Spleen (tissue), 11 donors: ENCODE results near the gene OR2T2. TPM values are rescaled to one million over a fixed set of nuclear protein-coding genes. Genes with fewer than 3 reads are reported as not detected.
"Not testable (repeated sequence)": the region's sequence is repeated elsewhere in the genome, so short reads cannot be mapped to it uniquely, and the experiment has no call there.

Experiments used
- DNase-seq: peaks from one replicate; pipeline ENCODE4 v3.0.0-alpha.2; 2020
- H3K27ac ChIP-seq, 8 donors: fragments of 200-600 bp; sonication (generic) in 7 of 8; 1 replicate in 4 of 8; 2 replicates in 4 of 8; pipeline versions ENCODE4 v1.5.0 to v1.8.0; 2016 to 2021; ENCODE audit warnings: inconsistent platforms in 4 of 8, mild to moderate bottlenecking in 4 of 8, moderate library complexity in 1 of 8
- H3K27me3 ChIP-seq, 7 donors: fragments of 200-600 bp; sonication (generic) in 6 of 7; replicated peaks in 1 of 7; 1 replicate in 4 of 7; 2 replicates in 3 of 7; pipeline versions ENCODE4 v1.5.0 to v1.8.0; 2016 to 2021; ENCODE audit warnings: inconsistent platforms in 3 of 7, mild to moderate bottlenecking in 1 of 7
- H3K36me3 ChIP-seq, 6 donors: fragments of 200-600 bp; sonication (generic) in 5 of 6; 1 replicate in 4 of 6; 2 replicates in 2 of 6; pipeline versions ENCODE4 v1.5.0 to v1.8.0; 2016 to 2021; ENCODE audit warnings: inconsistent platforms in 2 of 6
- H3K4me1 ChIP-seq, 6 donors: fragments of 200-600 bp; sonication (generic) in 5 of 6; 1 replicate in 3 of 6; 2 replicates in 3 of 6; pipeline versions ENCODE4 v1.5.0 to v1.8.0; 2016 to 2021; ENCODE audit warnings: inconsistent platforms in 3 of 6
- H3K4me3 ChIP-seq, 8 donors: fragments of 200-600 bp; sonication (generic) in 7 of 8; 1 replicate in 4 of 8; 2 replicates in 4 of 8; pipeline versions ENCODE4 v1.5.0 to v1.8.0; 2016 to 2021; ENCODE audit warnings: inconsistent platforms in 4 of 8, mild to moderate bottlenecking in 4 of 8, moderate library complexity in 2 of 8
- H3K9me3 ChIP-seq, 8 donors: fragments of 200-600 bp; sonication (generic) in 7 of 8; 1 replicate in 4 of 8; 2 replicates in 4 of 8; pipeline versions ENCODE4 v1.5.0 to v1.8.0; 2016 to 2021; ENCODE audit warnings: inconsistent platforms in 4 of 8
- POLR2A ChIP-seq, 3 donors: fragments of 450-650 bp; IDR thresholded peaks; one replicate each; pipeline ENCODE4 v1.5.1; 2017; ENCODE audit warnings: antibody characterized with exemption in 3 of 3, mild to moderate bottlenecking in 1 of 3
- POLR2AphosphoS5 ChIP-seq, 3 donors: sonication (generic); formaldehyde crosslinking; IDR thresholded peaks; one replicate each; pipeline ENCODE4 v1.5.1; 2017; ENCODE audit warnings: antibody characterized with exemption in 3 of 3
- WGBS, 5 donors: extraction: QIAGEN DNeasy Blood & Tissue Kit in 3 of 5; methylation state at CpG; one replicate each; pipeline versions ENCODE4 v1.1.5 to v1.1.7; 2013 to 2018; 5-methylcytosine and 5-hydroxymethylcytosine counted together
- intact Hi-C: fragments of 100-400 bp; cut with DNase I; formaldehyde crosslinking; loops from one replicate; pipeline ENCODE4 v1.15.0; 2023; ENCODE audit warnings: low total_unique reads
- polyA plus RNA-seq, 3 donors: library from polyadenylated mRNA; stranded (reverse); fragments of 200-250 nt; gene quantifications; one replicate each; pipeline ENCODE4 v1.2.1, GENCODE V29; 2013
- total RNA-seq, 7 donors: library from RNA; depleted of rRNA in 3 of 7; stranded (reverse); fragments of >200 nt in 3 of 7; fragmentation: NEBNext Ultra II Directional in 4 of 7; extraction: Animal tissue kit (Norgen Biotek cat#: 25700) in 4 of 7; gene quantifications; one replicate each; pipeline versions ENCODE4 v1.1.0 to v1.2.1, GENCODE V29; 2016 to 2021
- TF ChIP-seq, protein P1 (sequence below), 11 experiments: fragments of 200-600 bp in 7 of 11; fragments of 450-650 bp in 4 of 11; sonication (generic) in 4 of 11; IDR thresholded peaks in 8 of 11; conservative IDR thresholded peaks in 3 of 11; 1 replicate in 7 of 11; 2 replicates in 4 of 11; pipeline versions ENCODE4 v1.4.0 to v1.8.0; 2016 to 2021; ENCODE audit warnings: antibody characterized with exemption in 11 of 11, inconsistent platforms in 4 of 11, mild to moderate bottlenecking in 1 of 11
- donor health status: healthy with polysubstance abuse.
- donor health status: DM: no; HTN: no; CAD: no; lungs with moderate emphysema.
- donor health status: DM: no; HTN: no; CAD: no.
- donor health status: Bipolar disorder and iron deficiency.
- donor health status: healthy.
- donor health status: DM: no; HTN: no; CAD: no.
- donor health status: DM: yes; HTN: yes; CAD: no.

OR2T2 gene
- total and polyA plus RNA-seq, 10 donors = 0.26 to 1.0 (median 0.51) TPM; not detected in 3

DNA sequence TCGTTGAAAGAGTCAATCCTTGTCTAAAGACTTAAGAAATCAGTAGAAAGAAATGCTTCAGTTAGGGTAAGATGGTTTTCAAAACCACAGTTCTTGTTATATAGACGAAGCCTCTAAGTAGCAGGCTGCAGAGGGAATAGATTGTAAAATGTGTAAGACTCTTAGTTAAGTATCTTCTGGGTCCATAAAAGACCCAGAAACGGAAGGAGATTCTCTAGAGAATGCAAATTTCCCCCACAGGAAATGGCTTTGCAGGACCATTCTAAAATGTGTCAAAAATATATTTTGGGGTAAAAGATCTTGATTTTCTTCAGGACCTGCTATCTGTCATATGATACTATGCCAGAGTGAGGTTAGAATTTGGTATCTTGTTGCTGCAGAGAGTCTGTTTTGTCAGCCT is 29.2 kb upstream of the OR2T2 start:
- no peak overlapping the region for H3K27ac ChIP-seq
- WGBS, 5 donors = 52 to 66% (median 53%) methylated on average over 3 of the region's 3 CpGs
- peaks cover 0 to 36% (median 21%) of the 10 kb centered on the region in 8 donors for H3K9me3 ChIP-seq
- intact Hi-C loops = no loop called here
- no peak overlapping the region for H3K4me3 ChIP-seq
- no peaks in the 10 kb centered on the region for H3K36me3 ChIP-seq
- H3K27me3 ChIP-seq = no peaks in the 10 kb centered on the region
- TF ChIP-seq POLR2AphosphoS5 (IDR thresholded peaks at IDR 0.05) (no peak), POLR2A (IDR thresholded peaks at IDR 0.05) (no peak)
- TF ChIP-seq, protein P1, sequence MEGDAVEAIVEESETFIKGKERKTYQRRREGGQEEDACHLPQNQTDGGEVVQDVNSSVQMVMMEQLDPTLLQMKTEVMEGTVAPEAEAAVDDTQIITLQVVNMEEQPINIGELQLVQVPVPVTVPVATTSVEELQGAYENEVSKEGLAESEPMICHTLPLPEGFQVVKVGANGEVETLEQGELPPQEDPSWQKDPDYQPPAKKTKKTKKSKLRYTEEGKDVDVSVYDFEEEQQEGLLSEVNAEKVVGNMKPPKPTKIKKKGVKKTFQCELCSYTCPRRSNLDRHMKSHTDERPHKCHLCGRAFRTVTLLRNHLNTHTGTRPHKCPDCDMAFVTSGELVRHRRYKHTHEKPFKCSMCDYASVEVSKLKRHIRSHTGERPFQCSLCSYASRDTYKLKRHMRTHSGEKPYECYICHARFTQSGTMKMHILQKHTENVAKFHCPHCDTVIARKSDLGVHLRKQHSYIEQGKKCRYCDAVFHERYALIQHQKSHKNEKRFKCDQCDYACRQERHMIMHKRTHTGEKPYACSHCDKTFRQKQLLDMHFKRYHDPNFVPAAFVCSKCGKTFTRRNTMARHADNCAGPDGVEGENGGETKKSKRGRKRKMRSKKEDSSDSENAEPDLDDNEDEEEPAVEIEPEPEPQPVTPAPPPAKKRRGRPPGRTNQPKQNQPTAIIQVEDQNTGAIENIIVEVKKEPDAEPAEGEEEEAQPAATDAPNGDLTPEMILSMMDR (IDR thresholded peaks at IDR 0.05 in 8 of 11, conservative IDR thresholded peaks at IDR 0.05 in 3 of 11) = no peak
- H3K4me1 ChIP-seq = peaks cover 0 to 2% (median 0%) of the 10 kb centered on the region in 6 donors
- no peak for DNase-seq

DNA sequence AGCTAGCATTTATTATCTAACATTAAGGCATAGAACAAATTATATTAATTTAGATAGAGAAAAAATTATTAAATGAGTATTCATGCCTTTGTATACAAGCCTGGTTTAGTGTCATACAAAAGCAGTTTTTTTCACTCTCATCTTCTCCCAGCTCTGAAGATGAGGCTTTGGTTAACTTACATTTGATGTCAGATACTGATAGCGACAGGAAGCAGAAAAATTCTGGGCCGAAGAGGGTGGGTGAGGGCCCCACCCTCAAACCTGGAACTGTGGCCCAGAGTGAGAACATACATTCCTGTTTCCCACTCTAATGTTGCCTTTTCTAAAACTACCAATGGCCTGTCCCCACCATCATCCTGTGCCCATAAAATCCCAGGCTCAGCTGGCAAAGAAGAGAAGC is 27.6 kb upstream of the OR2T2 start:
- Histone ChIP-seq H3K9me3 (peaks cover 0 to 43% (median 26%) of the 10 kb centered on the region in 8 donors), H3K27me3 (no peaks in the 10 kb centered on the region), H3K4me3 (no peak overlapping the region), H3K36me3 (no peaks in the 10 kb centered on the region), H3K4me1 (peaks cover 0 to 2% (median 0%) of the 10 kb centered on the region in 6 donors), H3K27ac (no peak overlapping the region)
- no peak for DNase-seq
- intact Hi-C loops = no loop called here
- no peak for TF ChIP-seq POLR2A (IDR thresholded peaks at IDR 0.05)
- TF ChIP-seq, protein P1 (IDR thresholded peaks at IDR 0.05 in 8 of 11, conservative IDR thresholded peaks at IDR 0.05 in 3 of 11) = no peak
- TF ChIP-seq POLR2AphosphoS5 (IDR thresholded peaks at IDR 0.05) = no peak
- WGBS, 5 donors = 73 to 83% (median 76%) methylated on average over 2 of the region's 2 CpGs

DNA sequence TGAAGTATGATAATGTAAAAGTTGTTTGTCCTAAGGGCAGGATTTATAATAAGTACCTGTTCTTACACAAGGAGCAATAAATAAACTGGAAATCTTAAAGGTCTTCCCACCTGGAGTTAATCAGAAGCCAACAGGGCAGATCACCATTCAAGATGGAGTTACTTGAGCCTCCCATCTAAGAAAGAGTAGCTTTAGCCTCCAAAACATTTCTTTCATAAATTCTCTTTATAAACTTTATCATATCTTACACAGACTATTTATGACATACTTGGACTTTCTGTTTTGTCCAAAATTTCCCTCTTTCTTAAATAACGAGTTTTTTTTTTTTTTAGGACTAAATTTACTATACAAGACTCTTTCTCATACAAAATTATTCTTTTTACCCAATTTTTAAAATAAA is 24.1 kb upstream of the OR2T2 start:
- H3K9me3 ChIP-seq = peaks cover 0 to 51% (median 38%) of the 10 kb centered on the region in 8 donors
- no peaks in the 10 kb centered on the region for H3K27me3 ChIP-seq
- intact Hi-C loops = no loop called here
- H3K4me3 ChIP-seq = no peak overlapping the region
- H3K27ac ChIP-seq = no peak overlapping the region
- no peaks in the 10 kb centered on the region for H3K4me1 ChIP-seq
- WGBS, 5 donors = 16 to 35% (median 27%) methylated on average over 1 of the region's 1 CpG
- no peak for DNase-seq
- H3K36me3 ChIP-seq = no peaks in the 10 kb centered on the region
- TF ChIP-seq POLR2AphosphoS5 (IDR thresholded peaks at IDR 0.05) (no peak), POLR2A (IDR thresholded peaks at IDR 0.05) (no peak)
- TF ChIP-seq, protein P1 (IDR thresholded peaks at IDR 0.05 in 8 of 11, conservative IDR thresholded peaks at IDR 0.05 in 3 of 11) = no peak

DNA sequence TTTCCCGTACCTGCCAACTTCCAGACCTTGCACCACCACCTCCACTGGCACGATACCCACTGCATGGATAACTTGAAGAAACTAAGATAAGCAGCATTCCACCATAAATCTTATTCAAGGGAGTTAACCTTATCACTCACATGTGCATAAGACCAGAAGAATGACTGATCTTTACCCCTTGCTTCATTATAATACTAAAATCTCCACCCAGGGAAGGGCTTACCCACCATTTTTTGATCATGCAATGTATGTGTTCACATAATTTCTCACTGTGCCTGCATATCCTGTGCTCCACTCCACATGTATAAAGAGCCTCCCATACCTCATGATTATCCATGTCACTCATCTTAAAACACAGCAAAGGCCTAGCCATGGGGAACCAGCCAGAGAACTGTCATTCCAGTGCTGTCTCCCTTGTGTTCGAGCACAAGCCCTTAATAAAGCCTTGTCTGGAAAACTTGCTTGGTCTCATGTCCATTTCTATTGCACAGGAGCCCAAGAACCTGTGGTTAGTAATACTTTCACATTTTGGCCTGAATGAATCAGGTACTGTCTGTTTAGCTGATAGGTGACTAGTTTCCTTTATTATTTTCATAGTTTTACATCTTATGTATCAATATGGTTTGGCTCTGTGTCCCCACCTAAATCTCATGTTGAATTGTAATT is 17.8 kb upstream of the OR2T2 start:
- H3K27me3 ChIP-seq, H3K4me1 ChIP-seq, H3K36me3 ChIP-seq, H3K4me3 ChIP-seq, intact Hi-C loops, DNase-seq: not testable (repeated sequence)
- WGBS, 5 donors = 65 to 82% (median 75%) methylated on average over 3 of the region's 3 CpGs
- peak overlapping the region in 4 of 8 donors; percentile 25 to 61 (median 46) for H3K27ac ChIP-seq
- peaks cover 0 to 17% (median 10%) of the 10 kb centered on the region in 8 donors for H3K9me3 ChIP-seq

DNA sequence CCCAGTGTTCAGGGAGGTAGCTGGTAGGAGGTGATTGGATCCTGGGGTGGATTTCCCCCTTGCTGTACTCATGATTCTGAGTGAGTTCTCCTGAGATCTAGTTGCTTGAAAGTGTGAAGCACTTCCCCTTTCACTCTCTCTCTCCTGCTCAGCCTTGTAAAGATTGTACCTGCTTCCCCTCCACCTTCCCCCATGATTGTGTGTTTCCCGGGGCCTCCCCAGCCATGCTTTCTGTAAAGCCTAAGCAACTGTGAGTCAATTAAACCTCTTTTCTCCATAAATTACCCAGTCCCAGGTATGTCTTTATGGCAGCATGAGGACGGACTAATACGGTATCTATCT is 17.3 kb upstream of the OR2T2 start:
- 63 to 84% (median 74%) methylated on average over 3 of the region's 3 CpGs for WGBS, 5 donors

DNA sequence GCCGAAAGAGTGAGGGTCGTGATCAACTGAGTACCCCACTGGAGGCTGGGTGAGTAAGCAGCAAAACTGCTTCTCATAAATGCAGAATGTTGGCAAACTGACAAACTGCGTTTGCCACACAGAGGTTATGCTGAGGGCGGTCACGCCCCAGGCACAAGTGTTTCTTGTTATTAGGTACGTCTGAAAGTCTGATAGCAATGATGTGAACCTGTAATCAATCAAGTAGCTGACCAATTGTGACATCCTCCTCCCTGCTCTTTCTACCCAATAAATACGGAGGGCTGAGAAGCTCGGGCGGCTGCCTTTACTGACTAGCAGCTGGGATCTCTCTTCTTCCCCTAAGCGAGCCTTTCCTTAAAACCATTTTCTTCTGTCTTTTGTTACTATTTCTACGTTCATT is 13.8 kb upstream of the OR2T2 start:
- DNase-seq, H3K4me1 ChIP-seq, H3K27me3 ChIP-seq, H3K9me3 ChIP-seq, H3K4me3 ChIP-seq, intact Hi-C loops, H3K36me3 ChIP-seq: not testable (repeated sequence)
- peak overlapping the region in 1 of 8 donors; percentile 41 for H3K27ac ChIP-seq
- 71 to 82% (median 81%) methylated on average over 11 of the region's 11 CpGs for WGBS, 5 donors

More for the DNA sequence above, 17.3 kb upstream of the OR2T2 start:
- H3K36me3 ChIP-seq, DNase-seq, H3K27me3 ChIP-seq, intact Hi-C loops, H3K4me1 ChIP-seq, H3K4me3 ChIP-seq: not testable (repeated sequence)
- peak overlapping the region in 3 of 8 donors; percentile 33 to 61 (median 59) for H3K27ac ChIP-seq
- peaks cover 0 to 12% (median 5%) of the 10 kb centered on the region in 8 donors for H3K9me3 ChIP-seq

DNA sequence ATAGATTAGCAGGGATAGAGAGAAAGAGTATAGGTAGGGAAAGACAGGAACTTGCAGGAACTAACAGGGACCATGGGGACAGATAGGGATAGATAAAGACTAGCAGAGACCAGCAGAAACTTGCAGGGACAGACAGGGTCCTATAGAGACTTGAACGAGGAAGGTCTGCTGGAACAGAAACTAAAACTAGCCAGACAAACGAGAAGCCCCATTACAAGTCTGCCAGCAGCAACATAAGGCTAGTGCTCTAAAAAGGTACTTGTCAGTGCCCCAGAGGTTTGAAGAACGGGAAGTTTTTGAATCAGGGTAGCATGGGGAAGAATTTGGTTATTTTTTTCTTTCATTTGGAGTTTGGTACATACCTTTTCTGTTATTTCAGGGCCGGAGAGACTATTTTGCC is 13.2 kb upstream of the OR2T2 start:
- H3K4me1 ChIP-seq, H3K9me3 ChIP-seq, H3K27me3 ChIP-seq, H3K4me3 ChIP-seq, intact Hi-C loops, H3K36me3 ChIP-seq, DNase-seq: not testable (repeated sequence)
- WGBS, 5 donors = 49 to 72% (median 64%) methylated on average over 4 of the region's 4 CpGs
- H3K27ac ChIP-seq = peak overlapping the region in 1 of 8 donors; percentile 41

DNA sequence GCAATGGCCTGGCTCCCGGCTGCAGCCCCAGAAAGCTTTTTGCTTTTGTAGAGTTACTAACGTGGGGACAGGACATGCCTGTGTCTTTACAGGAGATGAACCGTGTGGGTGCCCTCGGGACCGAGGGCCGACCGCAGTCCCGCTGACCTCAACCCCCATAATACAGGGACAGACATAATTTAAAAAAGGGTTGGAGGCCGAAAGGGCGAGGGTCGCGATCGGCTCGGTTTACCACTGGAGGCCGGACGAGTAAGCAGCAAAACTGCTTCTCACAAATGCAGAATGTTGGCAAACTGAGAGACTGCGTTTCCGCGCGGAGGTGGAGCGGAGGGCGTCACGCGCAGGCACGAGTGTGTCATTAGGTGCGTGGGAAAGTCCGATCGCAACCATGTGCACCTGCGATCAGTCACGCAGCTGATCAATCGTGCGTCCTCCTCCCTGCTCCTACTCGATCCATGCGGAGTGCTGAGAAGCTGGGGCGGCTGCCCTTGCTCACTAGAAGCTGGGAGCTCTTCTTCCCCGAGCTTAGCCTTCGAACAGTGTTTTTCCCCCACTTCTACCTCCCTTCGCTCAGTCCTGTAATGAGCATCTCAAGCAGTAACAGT is 11.5 kb upstream of the OR2T2 start:
- H3K9me3 ChIP-seq, H3K4me3 ChIP-seq, H3K36me3 ChIP-seq, H3K27me3 ChIP-seq, H3K27ac ChIP-seq, DNase-seq, H3K4me1 ChIP-seq, intact Hi-C loops: not testable (repeated sequence)
- 91 to 99% (median 93%) methylated on average over 20 to 38 of the region's 38 CpGs for WGBS, 5 donors
